ENCODE results near the gene GAB2. TPM values are rescaled to one million over a fixed set of nuclear protein-coding genes. Genes with fewer than 3 reads are reported as not detected.

Gene GAB2
- total and polyA plus RNA-seq, 2 of the 13 experiments (the other 11 are each of a cell fraction or from before 2014, with no cell fraction given): 4.1 to 8.6 TPM

GRCh38 chr11:78188286-78189173 lies 229.1 kb downstream of the GAB2 start, which contains the start of the genes KCTD21 and USP35 (continued):
- TF ChIP-seq ZNF747 (CRISPR knock-in tag; IDR thresholded peaks at IDR 0.05; ENCODE audit: borderline replicate concordance) (peak; percentile 73), ZNF749 (CRISPR knock-in tag; IDR thresholded peaks at IDR 0.05; ENCODE audit: borderline replicate concordance) (no peak), XRCC5 (optimal IDR thresholded peaks at IDR 0.05; ENCODE audit: low read length) (peak; percentile 34), IKZF1 (IDR thresholded peaks at IDR 0.05) (no peak), ATF7-NPFF (CRISPR knock-in tag; IDR thresholded peaks at IDR 0.05; ENCODE audit: low read depth) (peak; percentile 88), PITX1 (CRISPR knock-in tag; IDR thresholded peaks at IDR 0.05) (peak; percentile 70), SP140L (CRISPR knock-in tag; IDR thresholded peaks at IDR 0.05; ENCODE audit: borderline replicate concordance) (no peak), MEIS1 (CRISPR knock-in tag; IDR thresholded peaks at IDR 0.05; ENCODE audit: borderline replicate concordance) (no peak; the same call in 1 of the 2 replicates), ZMYM4 (CRISPR knock-in tag; IDR thresholded peaks at IDR 0.05) (peak; percentile 64; the same call in 1 of the 2 replicates), NR2F2 (IDR thresholded peaks at IDR 0.05; ENCODE audit: borderline replicate concordance, low read depth) (no peak), KDM4B (CRISPR knock-in tag; IDR thresholded peaks at IDR 0.05) (peak; percentile 67; the same call in 1 of the 2 replicates), ZSCAN20 (CRISPR knock-in tag; IDR thresholded peaks at IDR 0.05; ENCODE audit: borderline replicate concordance) (no peak), LBX2 (CRISPR knock-in tag; IDR thresholded peaks at IDR 0.05; ENCODE audit: borderline replicate concordance) (0 out of 2 replicates have a peak, but pooled peaks have one; percentile 19), KLF12 (CRISPR knock-in tag; IDR thresholded peaks at IDR 0.05; ENCODE audit: borderline replicate concordance) (peak; percentile 70), ZBTB10 (CRISPR knock-in tag; IDR thresholded peaks at IDR 0.05; ENCODE audit: borderline replicate concordance) (no peak), GLMP (CRISPR knock-in tag; IDR thresholded peaks at IDR 0.05; ENCODE audit: borderline replicate concordance) (no peak), ETS1 (CRISPR knock-in tag; IDR thresholded peaks at IDR 0.05) (no peak), EED (CRISPR knock-in tag; IDR thresholded peaks at IDR 0.05) (0 out of 2 replicates have a peak, but pooled peaks have one; percentile 58), NCOA1 (CRISPR knock-in tag; IDR thresholded peaks at IDR 0.05) (no peak), BRCA1 (CRISPR knock-in tag; IDR thresholded peaks at IDR 0.05) (no peak), RAD21 (CRISPR knock-in tag; IDR thresholded peaks at IDR 0.05) (0 out of 2 replicates have a peak, but pooled peaks have one; percentile 13), POLR2G (IDR thresholded peaks at IDR 0.05; ENCODE audit: low read depth, low read length) (peak; percentile 82), SIN3A (IDR thresholded peaks at IDR 0.05; ENCODE audit: borderline replicate concordance, low read depth, low read length) (peak; percentile 7; the same call in 1 of the 2 replicates), ZFY (CRISPR knock-in tag; IDR thresholded peaks at IDR 0.05) (peak; percentile 54)
